Vagina (tissue), 2 donors: Measurements from ENCODE around the gene RANGAP1. TPM values are rescaled to one million over a fixed set of nuclear protein-coding genes. Genes with fewer than 3 reads are reported as not detected.
A peak's percentile ranks its signal among the peaks of the same experiment; 100 is the strongest.
"Not testable (repeated sequence)": the region's sequence is repeated elsewhere in the genome, so short reads cannot be mapped to it uniquely, and the experiment has no call there.

ENCODE experiments used
- DNase-seq, 2 donors: peaks; one replicate each; pipeline ENCODE4 v3.0.0-alpha.2; 2017; ENCODE audit errors: extremely low spot score in 2 of 2
- H3K27ac ChIP-seq: fragments of 200-600 bp; sonication (generic); one replicate; pipeline ENCODE4 v1.5.1; 2019
- H3K27me3 ChIP-seq: fragments of 200-600 bp; sonication (generic); one replicate; pipeline ENCODE4 v1.5.1; 2019
- H3K36me3 ChIP-seq, 2 donors: fragments of 200-600 bp; sonication (generic); one replicate each; pipeline ENCODE4 v1.5.1; 2017 to 2019
- H3K4me1 ChIP-seq: fragments of 200-600 bp; sonication (generic); one replicate; pipeline ENCODE4 v1.5.1; 2019
- H3K4me3 ChIP-seq, 2 donors: fragments of 200-600 bp; sonication (generic); 1 replicate in 1 of 2; 2 replicates in 1 of 2; pipeline ENCODE4 v1.5.1; 2016 to 2019
- H3K9me3 ChIP-seq: fragments of 200-600 bp; sonication (generic); one replicate; pipeline ENCODE4 v1.5.1; 2019
- POLR2A ChIP-seq, 2 donors: fragments of 450-650 bp; IDR thresholded peaks; one replicate each; pipeline ENCODE4 v1.6.1; 2017; ENCODE audit warnings: antibody characterized with exemption in 2 of 2, mild to moderate bottlenecking in 2 of 2, moderate library complexity in 2 of 2
- POLR2AphosphoS5 ChIP-seq, 2 donors: sonication (generic); formaldehyde crosslinking; IDR thresholded peaks; one replicate each; pipeline ENCODE4 v1.9.0; 2017; ENCODE audit warnings: antibody characterized with exemption in 2 of 2, mild to moderate bottlenecking in 2 of 2, low read depth in 1 of 2; ENCODE audit not compliant: insufficient read depth in 1 of 2
- intact Hi-C: fragments of 100-400 bp; cut with DNase I; formaldehyde crosslinking; loops from one replicate; pipeline ENCODE4 v1.15.1; 2023
- total RNA-seq: library from RNA; depleted of rRNA; stranded (reverse); fragments of >200 nt; gene quantifications from one replicate; pipeline ENCODE4 v1.2.3, GENCODE V29; 2016
- TF ChIP-seq, protein P1 (sequence below), 3 experiments: fragments of 450-650 bp in 2 of 3; fragments of 200-600 bp in 1 of 3; sonication (generic) in 1 of 3; IDR thresholded peaks; one replicate each; pipeline ENCODE4 v1.5.1; 2017 to 2019; ENCODE audit warnings: antibody characterized with exemption in 3 of 3, mild to moderate bottlenecking in 2 of 3, moderate library complexity in 2 of 3

Gene RANGAP1
- total RNA-seq, 1 donor from 2014 or later = 45.7 TPM

DNA sequence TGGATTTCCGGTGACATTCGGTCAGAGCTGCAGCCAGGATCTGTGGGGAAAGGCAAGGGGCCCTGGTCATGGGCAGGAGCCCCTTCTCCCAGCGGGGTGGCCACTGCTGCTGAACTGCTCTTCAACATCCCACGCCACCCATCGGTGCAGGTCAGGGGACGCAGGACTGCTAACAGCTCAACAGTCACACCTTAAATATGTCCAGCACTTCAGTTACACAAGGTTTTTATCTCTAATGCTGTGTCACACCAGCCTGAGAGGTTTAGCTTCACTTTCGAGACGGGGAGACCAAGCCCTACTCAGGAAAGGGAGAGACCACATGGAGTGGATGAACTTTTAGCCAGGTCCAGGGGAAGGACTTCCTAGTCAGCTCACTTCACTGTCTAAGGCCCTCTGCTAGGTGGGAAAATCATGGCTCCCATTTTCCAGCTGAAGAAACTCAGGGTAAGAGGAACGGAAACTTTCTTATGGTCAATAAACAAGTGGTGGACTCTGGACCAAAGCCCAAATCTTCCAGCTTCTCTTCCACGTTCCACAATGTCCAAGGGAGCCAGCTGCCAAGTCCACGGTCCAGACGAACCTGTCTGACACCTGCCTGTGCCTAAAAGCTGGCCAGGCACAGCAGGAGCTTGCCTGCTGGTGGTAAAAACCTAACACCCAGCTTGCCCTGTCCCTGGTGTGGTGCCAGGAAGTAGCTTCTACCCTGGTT lies 24.3 kb downstream of the RANGAP1 start:
- H3K9me3 ChIP-seq = no peaks in the 10 kb centered on the region
- no peak overlapping the region for H3K27ac ChIP-seq
- H3K4me1 ChIP-seq = peaks cover 5% of the 10 kb centered on the region
- intact Hi-C loops = no loop called here
- H3K27me3 ChIP-seq = no peaks in the 10 kb centered on the region
- H3K4me3 ChIP-seq = no peak overlapping the region
- TF ChIP-seq, protein P1, sequence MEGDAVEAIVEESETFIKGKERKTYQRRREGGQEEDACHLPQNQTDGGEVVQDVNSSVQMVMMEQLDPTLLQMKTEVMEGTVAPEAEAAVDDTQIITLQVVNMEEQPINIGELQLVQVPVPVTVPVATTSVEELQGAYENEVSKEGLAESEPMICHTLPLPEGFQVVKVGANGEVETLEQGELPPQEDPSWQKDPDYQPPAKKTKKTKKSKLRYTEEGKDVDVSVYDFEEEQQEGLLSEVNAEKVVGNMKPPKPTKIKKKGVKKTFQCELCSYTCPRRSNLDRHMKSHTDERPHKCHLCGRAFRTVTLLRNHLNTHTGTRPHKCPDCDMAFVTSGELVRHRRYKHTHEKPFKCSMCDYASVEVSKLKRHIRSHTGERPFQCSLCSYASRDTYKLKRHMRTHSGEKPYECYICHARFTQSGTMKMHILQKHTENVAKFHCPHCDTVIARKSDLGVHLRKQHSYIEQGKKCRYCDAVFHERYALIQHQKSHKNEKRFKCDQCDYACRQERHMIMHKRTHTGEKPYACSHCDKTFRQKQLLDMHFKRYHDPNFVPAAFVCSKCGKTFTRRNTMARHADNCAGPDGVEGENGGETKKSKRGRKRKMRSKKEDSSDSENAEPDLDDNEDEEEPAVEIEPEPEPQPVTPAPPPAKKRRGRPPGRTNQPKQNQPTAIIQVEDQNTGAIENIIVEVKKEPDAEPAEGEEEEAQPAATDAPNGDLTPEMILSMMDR (IDR thresholded peaks at IDR 0.05) = no peak
- no peak for TF ChIP-seq POLR2A (IDR thresholded peaks at IDR 0.05)
- no peak for TF ChIP-seq POLR2AphosphoS5 (IDR thresholded peaks at IDR 0.05; ENCODE audit: insufficient read depth in 1 of 2, low read depth in 1 of 2)
- peaks cover 0 to 86% of the 10 kb centered on the region in 2 donors for H3K36me3 ChIP-seq
- DNase-seq = no peak

DNA sequence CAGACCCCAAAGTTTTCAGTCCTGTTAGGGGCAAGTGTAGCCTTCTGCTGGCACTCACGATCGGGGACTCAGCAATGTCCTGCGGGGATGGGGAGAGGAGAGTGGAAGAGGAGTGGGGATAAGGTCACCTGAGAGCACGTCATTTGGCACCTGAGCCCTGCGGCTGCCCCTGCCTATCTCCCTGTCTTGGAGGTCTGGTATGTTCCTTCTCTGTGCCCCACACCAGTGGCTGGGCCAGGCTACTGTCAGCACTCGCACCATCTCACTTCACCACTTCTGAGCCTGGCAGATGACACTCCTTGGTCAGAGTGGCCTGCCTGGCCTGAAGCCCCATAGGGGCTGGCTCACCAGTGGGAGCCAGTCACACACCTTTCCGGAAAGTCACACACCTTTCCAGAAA lies 25.1 kb downstream of the RANGAP1 start:
- Histone ChIP-seq H3K9me3 (no peaks in the 10 kb centered on the region), H3K27ac (no peak overlapping the region)

DNA sequence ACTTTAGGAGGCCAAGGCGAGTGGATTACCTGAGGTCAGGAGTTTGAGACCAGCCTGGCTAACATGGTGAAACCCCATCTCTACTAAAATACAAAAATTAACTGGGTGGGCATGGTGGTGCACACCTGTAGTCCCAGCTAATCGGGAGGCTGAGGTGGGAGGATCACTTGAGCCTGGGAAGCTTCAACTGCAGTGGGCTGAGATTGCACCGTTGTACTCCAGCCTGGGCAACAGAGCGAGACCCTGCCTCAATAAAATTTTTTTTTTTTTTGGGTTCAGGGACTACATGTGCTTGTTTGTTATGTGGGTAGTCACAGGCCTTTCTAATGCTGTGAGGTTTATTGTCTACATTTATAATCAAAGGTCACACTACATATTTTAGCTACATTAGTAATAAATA lies 26.2 kb downstream of the RANGAP1 start:
- Histone ChIP-seq H3K4me1 (peaks cover 12% of the 10 kb centered on the region), H3K36me3 (peaks cover 0 to 79% of the 10 kb centered on the region in 2 donors)
- intact Hi-C loops, DNase-seq, H3K27ac ChIP-seq, H3K4me3 ChIP-seq, H3K27me3 ChIP-seq, H3K9me3 ChIP-seq: not testable (repeated sequence)

More for the DNA sequence above, 25.1 kb downstream of the RANGAP1 start:
- H3K27me3 ChIP-seq = no peaks in the 10 kb centered on the region
- TF ChIP-seq POLR2AphosphoS5 (IDR thresholded peaks at IDR 0.05; ENCODE audit: insufficient read depth in 1 of 2, low read depth in 1 of 2) = no peak
- TF ChIP-seq, protein P1 (IDR thresholded peaks at IDR 0.05) = no peak
- intact Hi-C loops = no loop called here
- no peak overlapping the region for H3K4me3 ChIP-seq
- H3K4me1 ChIP-seq = peaks cover 12% of the 10 kb centered on the region
- H3K36me3 ChIP-seq = peaks cover 0 to 82% of the 10 kb centered on the region in 2 donors
- DNase-seq = no peak

DNA sequence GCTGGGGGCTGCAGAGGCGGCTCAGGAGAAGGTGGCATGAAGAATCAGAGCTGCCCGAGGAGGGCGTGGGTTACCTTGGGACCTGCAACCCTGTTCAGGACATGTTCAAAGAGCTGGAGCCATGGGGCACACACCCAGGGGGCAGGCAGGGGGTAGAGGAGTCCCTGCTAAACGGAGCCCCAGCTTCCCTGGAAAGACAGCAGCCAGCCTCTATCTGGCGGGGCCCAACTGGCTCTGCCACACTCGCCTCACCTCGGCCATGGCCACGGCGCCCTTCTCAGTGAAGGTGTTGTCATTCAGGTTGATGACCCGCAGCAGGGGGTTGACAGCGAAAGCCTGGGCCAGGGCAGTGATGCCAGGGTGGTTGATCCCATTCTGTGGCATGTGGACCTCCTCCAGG lies 28.3 kb downstream of the RANGAP1 start:
- TF ChIP-seq POLR2A (IDR thresholded peaks at IDR 0.05) (no peak), POLR2AphosphoS5 (IDR thresholded peaks at IDR 0.05; ENCODE audit: insufficient read depth in 1 of 2, low read depth in 1 of 2) (no peak)
- TF ChIP-seq, protein P1 (IDR thresholded peaks at IDR 0.05) = no peak
- H3K4me1 ChIP-seq = peaks cover 12% of the 10 kb centered on the region
- no peaks in the 10 kb centered on the region for H3K27me3 ChIP-seq
- peaks cover 0 to 71% of the 10 kb centered on the region in 2 donors for H3K36me3 ChIP-seq
- no peak overlapping the region for H3K27ac ChIP-seq
- DNase-seq = no peak
- H3K4me3 ChIP-seq = no peak overlapping the region
- intact Hi-C loops = no loop called here
- no peaks in the 10 kb centered on the region for H3K9me3 ChIP-seq

DNA sequence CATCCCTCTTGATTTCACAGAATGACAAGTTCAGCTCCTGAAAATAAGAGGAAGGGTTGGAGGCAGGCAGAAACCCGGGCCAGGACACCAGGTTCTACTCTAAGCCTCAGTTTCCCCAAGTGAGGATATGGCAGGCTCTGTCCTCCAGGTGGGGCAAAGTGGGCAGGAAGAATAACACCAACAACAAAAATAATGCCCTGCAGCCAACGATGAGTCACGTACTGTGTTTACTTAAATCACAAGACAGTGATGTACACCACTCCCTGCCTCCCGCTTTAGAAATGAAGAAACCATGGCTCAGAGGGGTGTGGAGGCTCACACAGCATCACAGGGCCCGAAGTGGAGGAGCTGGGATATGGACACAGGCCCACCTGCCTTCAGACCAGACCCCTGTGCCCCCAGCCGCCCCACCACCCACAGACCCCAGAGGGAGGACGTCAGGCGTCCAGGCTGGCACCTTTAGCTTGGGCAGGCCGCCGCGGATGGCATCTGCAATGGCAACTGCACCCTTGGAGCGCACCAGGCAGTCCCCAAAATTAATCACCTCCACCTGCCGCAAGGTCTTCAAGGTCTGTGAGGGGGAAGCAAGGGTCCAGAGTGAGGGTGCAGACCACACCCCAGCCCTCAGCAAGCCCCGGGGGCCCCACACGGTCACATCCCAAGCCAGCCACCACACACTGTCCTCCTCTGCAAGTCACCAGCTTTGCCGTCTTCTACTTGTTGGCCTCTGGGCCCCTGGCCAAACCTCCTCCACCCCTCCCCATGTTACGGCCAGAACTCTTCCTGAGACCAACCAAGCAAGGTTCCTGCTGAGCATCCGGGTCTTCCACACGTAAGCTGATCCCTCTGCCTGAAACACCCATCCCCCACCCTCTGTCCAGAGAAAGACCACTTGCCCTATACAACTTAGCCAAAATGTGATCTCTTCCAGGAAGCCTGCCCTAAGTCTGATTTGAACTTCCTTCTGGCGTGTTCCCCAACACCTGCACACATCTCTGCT lies 29.4 kb downstream of the RANGAP1 start:
- TF ChIP-seq, protein P1 (IDR thresholded peaks at IDR 0.05) = no peak
- TF ChIP-seq POLR2AphosphoS5 (IDR thresholded peaks at IDR 0.05; ENCODE audit: insufficient read depth in 1 of 2, low read depth in 1 of 2) (no peak), POLR2A (IDR thresholded peaks at IDR 0.05) (no peak)
- DNase-seq = no peak
- Histone ChIP-seq H3K27me3 (no peaks in the 10 kb centered on the region), H3K9me3 (no peaks in the 10 kb centered on the region), H3K27ac (peak overlapping the region; percentile 60), H3K4me3 (no peak overlapping the region), H3K36me3 (peaks cover 0 to 71% of the 10 kb centered on the region in 2 donors), H3K4me1 (peaks cover 12% of the 10 kb centered on the region)
- intact Hi-C loops = no loop called here
